GM23338 (cell line): ENCODE results near the gene SLC16A11. TPM values are rescaled to one million over a fixed set of nuclear protein-coding genes. Genes with fewer than 3 reads are reported as not detected.
A peak's percentile ranks its signal among the peaks of the same experiment; 100 is the strongest.

ENCODE experiments used
- ATAC-seq: fragments of 200-7000 bp; cut with Tn5 transposase; 3 replicates; pipeline ENCODE4 v1.9.1; 2020
- DNase-seq: peaks from one replicate; pipeline ENCODE4 v3.0.0-alpha.2; 2015; ENCODE audit warnings: low spot score
- H2AFZ ChIP-seq: fragments of 200-600 bp; sonication (generic); 2 replicates; pipeline ENCODE4 v1.8.0; 2016; ENCODE audit warnings: antibody characterized with exemption, mild to moderate bottlenecking, moderate library complexity
- H3F3A ChIP-seq: fragments of 200-600 bp; sonication (generic); replicated peaks from 2 replicates; pipeline ENCODE4 v1.8.0; 2017; ENCODE audit warnings: antibody characterized with exemption, mixed run types, low read depth
- H3K27ac ChIP-seq: fragments of 200-600 bp; sonication (generic); 2 replicates; pipeline ENCODE4 v1.6.1; 2016; ENCODE audit warnings: low read depth
- H3K27me3 ChIP-seq: fragments of 200-600 bp; sonication (generic); 2 replicates; pipeline ENCODE4 v1.8.0; 2016; ENCODE audit warnings: mild to moderate bottlenecking, mixed run types, moderate library complexity; ENCODE audit not compliant: insufficient read depth
- H3K36me3 ChIP-seq: fragments of 200-600 bp; sonication (generic); 2 replicates; pipeline ENCODE4 v1.8.0; 2016; ENCODE audit warnings: mild to moderate bottlenecking; ENCODE audit not compliant: insufficient read depth
- H3K4me1 ChIP-seq: fragments of 200-600 bp; sonication (generic); 2 replicates; pipeline ENCODE4 v1.8.0; 2016; ENCODE audit warnings: mild to moderate bottlenecking, moderate library complexity; ENCODE audit not compliant: insufficient read depth
- H3K4me2 ChIP-seq: fragments of 200-600 bp; sonication (generic); 2 replicates; pipeline ENCODE4 v1.7.1; 2017; ENCODE audit warnings: mixed run types
- H3K4me3 ChIP-seq: fragments of 200-600 bp; sonication (generic); 2 replicates; pipeline ENCODE4 v1.6.1; 2016; ENCODE audit warnings: mixed run types
- H3K79me2 ChIP-seq: fragments of 200-600 bp; sonication (generic); replicated peaks from 2 replicates; pipeline ENCODE4 v1.8.0; 2017; ENCODE audit warnings: mild to moderate bottlenecking; ENCODE audit not compliant: insufficient read depth
- H3K9me2 ChIP-seq: fragments of 200-600 bp; sonication (generic); 2 replicates; pipeline ENCODE4 v1.8.0; 2017; ENCODE audit not compliant: insufficient read depth
- H4K20me1 ChIP-seq: fragments of 200-600 bp; sonication (generic); replicated peaks from 2 replicates; pipeline ENCODE4 v1.8.0; 2017; ENCODE audit warnings: mild to moderate bottlenecking; ENCODE audit not compliant: insufficient read depth
- H3K27ac Mint-ChIP-seq: 2 replicates; pipeline ENCODE4 v1.8.0; 2020; ENCODE audit warnings: inconsistent platforms, mild to moderate bottlenecking, moderate library complexity, mixed read lengths
- H3K27me3 Mint-ChIP-seq: 3 replicates; pipeline ENCODE4 v1.8.0; 2022; ENCODE audit warnings: low read depth, mild to moderate bottlenecking, moderate library complexity, mixed read lengths, inconsistent platforms; ENCODE audit not compliant: insufficient read depth, poor library complexity
- H3K36me3 Mint-ChIP-seq: 3 replicates; pipeline ENCODE4 v1.8.0; 2021; ENCODE audit warnings: low read depth, mild to moderate bottlenecking, inconsistent platforms, moderate library complexity, mixed read lengths
- H3K4me1 Mint-ChIP-seq: 3 replicates; pipeline ENCODE4 v1.8.0; 2020; ENCODE audit warnings: mild to moderate bottlenecking, inconsistent platforms, mixed read lengths
- H3K4me3 Mint-ChIP-seq: 3 replicates; pipeline ENCODE4 v1.8.0; 2021; ENCODE audit warnings: moderate library complexity, mild to moderate bottlenecking, inconsistent platforms, mixed read lengths
- H3K9me3 Mint-ChIP-seq: 3 replicates; pipeline ENCODE4 v1.8.0; 2020; ENCODE audit warnings: moderate library complexity, mild to moderate bottlenecking, inconsistent platforms, mixed read lengths
- CREB1 ChIP-seq: fragments of 250-450 bp; sonication (Bioruptor Pico); IDR thresholded peaks from 2 replicates; pipeline ENCODE4 v1.5.0; 2020; ENCODE audit warnings: low read depth, mild to moderate bottlenecking, moderate library complexity
- CTCF ChIP-seq, 2 experiments: fragments of 200-600 bp in 1 of 2; sonication (generic) in 1 of 2; conservative IDR thresholded peaks; 2 replicates each; pipeline versions ENCODE4 v1.5.1 to v1.6.1; 2016 to 2017; ENCODE audit warnings: antibody characterized with exemption in 2 of 2, low read depth in 2 of 2, mild to moderate bottlenecking in 2 of 2, moderate library complexity in 1 of 2
- ETS1 ChIP-seq: IDR thresholded peaks from 2 replicates; pipeline ENCODE4 v1.6.1; 2016; ENCODE audit warnings: antibody characterized with exemption
- EZH2 ChIP-seq: fragments of 200-600 bp; sonication (generic); IDR thresholded peaks from one replicate; pipeline ENCODE4 v1.8.0; 2017; ENCODE audit warnings: antibody characterized with exemption, mild to moderate bottlenecking, low read depth; ENCODE audit not compliant: unreplicated experiment
- EZH2phosphoT487 ChIP-seq: fragments of 200-600 bp; sonication (generic); IDR thresholded peaks from one replicate; pipeline ENCODE4 v1.8.1; 2018; ENCODE audit warnings: antibody characterized with exemption; ENCODE audit not compliant: unreplicated experiment
- JUNB ChIP-seq: IDR thresholded peaks from one replicate; pipeline ENCODE4 v1.6.1; 2016; ENCODE audit warnings: antibody characterized with exemption; ENCODE audit not compliant: unreplicated experiment
- POLR2AphosphoS5 ChIP-seq: IDR thresholded peaks from 2 replicates; pipeline ENCODE4 v1.6.1; 2016; ENCODE audit warnings: antibody characterized with exemption, low read depth
- ZNF114 ChIP-seq: fragments of 250-450 bp; sonication (Bioruptor Pico); IDR thresholded peaks from 2 replicates; pipeline ENCODE4 v1.5.0; 2020; ENCODE audit warnings: mild to moderate bottlenecking, moderate library complexity
- ZNF331 ChIP-seq: fragments of 250-450 bp; sonication (Bioruptor Pico); IDR thresholded peaks from 2 replicates; pipeline ENCODE4 v1.5.0; 2020; ENCODE audit warnings: low read depth, mild to moderate bottlenecking, moderate library complexity
- ZNF462 ChIP-seq: fragments of 250-450 bp; sonication (Bioruptor Pico); IDR thresholded peaks from 2 replicates; pipeline ENCODE4 v1.5.0; 2020; ENCODE audit warnings: mild to moderate bottlenecking, moderate library complexity
- polyA plus RNA-seq: library from polyadenylated mRNA; unstranded; fragments of >200 nt; fragmentation: Nextera tagmentation; extraction: Ambion mirVana; gene quantifications from 2 replicates; pipeline ENCODE4 v1.2.1, GENCODE V29; 2016
- total RNA-seq: library from RNA; depleted of rRNA; stranded (reverse); fragments of >200 nt; shearing (Covaris generic); gene quantifications from 2 replicates; pipeline ENCODE4 v1.2.3, GENCODE V29; 2014

Gene SLC16A11
- total and polyA plus RNA-seq, 2 experiments from 2014 or later, result 0.42 to 0.68 TPM

- peak within 1 kb of the TSS; percentile 91 for H3K27ac Mint-ChIP-seq
- Histone ChIP-seq H3K9me2 (no peaks in the 10 kb centered on the region), H3K4me2 (peak within 1 kb of the TSS; percentile 99), H3K36me3 (no peaks in the 10 kb centered on the region), H3F3A (peaks cover 8% of the 10 kb centered on the region; the same call in 1 of the 2 replicates), H3K4me1 (peaks cover 10% of the 10 kb centered on the region), H3K27ac (peak within 1 kb of the TSS; percentile 85; the same call in 1 of the 2 replicates), H2AFZ (peak within 1 kb of the TSS; percentile 100), H3K4me3 (peak within 1 kb of the TSS; percentile 97), H4K20me1 (no peaks in the 10 kb centered on the region; the same call in 1 of the 2 replicates), H3K79me2 (no peaks in the 10 kb centered on the region), H3K27me3 (no peaks in the 10 kb centered on the region; the same call in 1 of the 2 replicates)
- peaks cover 3% of the 10 kb centered on the region; the same call in 1 of the 3 replicates for H3K36me3 Mint-ChIP-seq
- ATAC-seq (peak; percentile 90), DNase-seq (peak; percentile 99)
- H3K4me3 Mint-ChIP-seq, result peak within 1 kb of the TSS; percentile 92
- 0 out of 3 replicates have a peak, but pooled peaks cover 3% of the 10 kb centered on the region for H3K9me3 Mint-ChIP-seq
- H3K27me3 Mint-ChIP-seq, result peaks cover 8% of the 10 kb centered on the region
- TF ChIP-seq JUNB, result no peak
- TF ChIP-seq POLR2AphosphoS5, result peak; percentile 91
- H3K4me1 Mint-ChIP-seq, result peaks cover 17% of the 10 kb centered on the region
Observed at GRCh38 chr17:7035591-7036368, 8.1 kb downstream of the SLC16A11 start, which contains the start of gene SLC16A13. SLC16A13 (plus strand) TSS chr17:7036015; CDS start chr17:7036383, 368 bp downstream.

- Mint-ChIP-seq H3K9me3 (0 out of 3 replicates have a peak, but pooled peaks cover 3% of the 10 kb centered on the region), H3K4me1 (peaks cover 17% of the 10 kb centered on the region), H3K4me3 (peak overlapping the region; percentile 92), H3K27me3 (peaks cover 10% of the 10 kb centered on the region), H3K36me3 (peaks cover 6% of the 10 kb centered on the region), H3K27ac (peak overlapping the region; percentile 71)
- no peak for DNase-seq
- Histone ChIP-seq H2AFZ (peak overlapping the region; percentile 94), H3K4me2 (peak overlapping the region; percentile 99), H3K4me1 (peaks cover 10% of the 10 kb centered on the region), H3K36me3 (no peaks in the 10 kb centered on the region), H3K27ac (peak overlapping the region; percentile 66; the same call in 1 of the 2 replicates), H3K27me3 (no peaks in the 10 kb centered on the region; the same call in 1 of the 2 replicates), H3K9me2 (no peaks in the 10 kb centered on the region), H3K4me3 (peak overlapping the region; percentile 97), H3F3A (peaks cover 8% of the 10 kb centered on the region; the same call in 1 of the 2 replicates), H4K20me1 (no peaks in the 10 kb centered on the region; the same call in 1 of the 2 replicates), H3K79me2 (no peaks in the 10 kb centered on the region)
- no peak for ATAC-seq
- no peak for TF ChIP-seq JUNB
- TF ChIP-seq CREB1, result no peak
- TF ChIP-seq EZH2phosphoT487, result no peak
- no peak for TF ChIP-seq ETS1
- no peak for TF ChIP-seq ZNF114 (CRISPR knock-in tag)
- no peak for TF ChIP-seq CTCF (conservative IDR thresholded peaks at IDR 0.05; ENCODE audit: low read depth in 2 of 2)
- no peak for TF ChIP-seq EZH2
- no peak for TF ChIP-seq ZNF331 (CRISPR knock-in tag)
- TF ChIP-seq ZNF462 (CRISPR knock-in tag), result no peak
Observed at GRCh38 chr17:7034955-7035590, 8.8 kb downstream of the SLC16A11 start.
